ENCODE data around the gene FSIP1.

Gene FSIP1

DNA sequence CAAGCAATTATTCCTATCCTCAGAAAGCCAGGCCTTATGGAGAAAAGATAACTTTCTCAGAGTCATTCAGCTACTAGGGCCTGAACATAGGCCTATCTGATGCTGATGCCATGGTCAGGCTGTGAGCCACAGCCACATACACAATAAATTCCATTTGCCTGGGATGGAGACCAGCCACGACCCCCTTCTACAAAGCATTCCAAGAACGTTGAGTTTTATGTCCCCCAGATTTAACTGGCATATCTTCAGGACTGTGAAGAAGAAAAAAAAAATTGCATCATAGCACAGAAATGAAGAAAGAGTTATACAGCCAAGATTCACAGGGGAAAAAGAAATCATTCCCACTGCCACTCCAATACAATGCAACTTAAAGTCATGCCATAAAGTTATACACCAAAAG is 101.8 kb downstream of the FSIP1 start:
- 96% methylated on average over 2 of the region's 2 CpGs for WGBS
- H3K4me3 ChIP-seq (ENCODE audit: low read length) = no peak overlapping the region

DNA sequence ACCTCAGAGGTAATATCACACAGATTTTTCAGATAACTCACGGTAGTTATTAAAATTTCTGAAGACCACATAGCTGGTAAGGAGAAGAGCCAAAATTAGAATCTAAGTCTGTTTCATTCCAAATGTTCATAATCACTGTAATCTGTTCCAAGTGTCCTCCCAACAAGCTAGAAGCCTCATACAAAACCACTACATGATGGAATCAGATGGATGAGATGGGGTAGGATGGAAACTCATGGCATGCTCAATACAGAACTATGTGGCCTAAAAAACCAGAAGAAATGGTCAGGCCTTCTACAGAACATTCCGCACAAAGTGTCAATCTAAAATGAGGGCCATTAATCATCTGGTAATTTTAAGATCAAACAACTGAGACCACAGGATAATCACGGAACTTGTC is 110.0 kb downstream of the FSIP1 start:
- no peak overlapping the region for H3K9ac ChIP-seq (ENCODE audit: low read depth, low read length)
- no peaks in the 10 kb centered on the region for H3K9me3 ChIP-seq (ENCODE audit: insufficient read depth, low read depth, low read length)
- no peak overlapping the region for H3K4me3 ChIP-seq (ENCODE audit: low read length)
- 91% methylated on average over 2 of the region's 3 CpGs for WGBS
- no peaks in the 10 kb centered on the region for H3K27me3 ChIP-seq (ENCODE audit: insufficient read depth, low read length)
- H3K4me1 ChIP-seq (ENCODE audit: insufficient read depth, low read length) = peaks cover 3% of the 10 kb centered on the region
- H3K27ac ChIP-seq (ENCODE audit: low read depth, low read length) = no peak overlapping the region
- H3K36me3 ChIP-seq (ENCODE audit: insufficient read depth, low read length) = no peaks in the 10 kb centered on the region

More for the DNA sequence above, 101.8 kb downstream of the FSIP1 start:
- no peaks in the 10 kb centered on the region for H3K27me3 ChIP-seq (ENCODE audit: insufficient read depth, low read length)
- no peak overlapping the region for H3K27ac ChIP-seq (ENCODE audit: low read depth, low read length)
- no peak overlapping the region for H3K9ac ChIP-seq (ENCODE audit: low read depth, low read length)
- H3K36me3 ChIP-seq (ENCODE audit: insufficient read depth, low read length) = no peaks in the 10 kb centered on the region
- H3K9me3 ChIP-seq (ENCODE audit: insufficient read depth, low read depth, low read length) = no peaks in the 10 kb centered on the region
- no peaks in the 10 kb centered on the region; the same call in 1 of the 2 replicates for H3K4me1 ChIP-seq (ENCODE audit: insufficient read depth, low read length)

DNA sequence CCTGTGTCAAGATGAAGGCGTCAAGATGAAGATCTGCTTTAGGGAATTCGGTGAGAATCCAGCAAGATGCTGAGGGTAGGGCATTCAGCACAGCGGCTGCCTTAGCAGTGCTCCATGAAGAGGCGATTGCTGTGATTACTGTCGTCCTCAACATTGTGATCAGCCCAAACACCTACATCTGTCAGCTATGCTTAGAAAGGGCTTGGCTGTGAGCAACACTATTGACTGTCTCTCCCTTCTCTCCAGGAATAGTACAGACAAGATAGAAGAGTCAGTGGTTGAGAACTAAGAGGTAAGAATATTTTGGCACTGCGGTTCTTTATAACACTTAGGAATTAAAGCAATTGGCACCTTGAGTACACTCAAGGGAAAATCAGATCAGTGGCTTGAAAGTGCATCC is 110.5 kb downstream of the FSIP1 start:
- Histone ChIP-seq H3K9ac (ENCODE audit: low read depth, low read length) (no peak overlapping the region), H3K27me3 (ENCODE audit: insufficient read depth, low read length) (no peaks in the 10 kb centered on the region), H3K4me1 (ENCODE audit: insufficient read depth, low read length) (peaks cover 8% of the 10 kb centered on the region), H3K9me3 (ENCODE audit: insufficient read depth, low read depth, low read length) (no peaks in the 10 kb centered on the region), H3K4me3 (ENCODE audit: low read length) (no peak overlapping the region), H3K27ac (ENCODE audit: low read depth, low read length) (no peak overlapping the region), H3K36me3 (ENCODE audit: insufficient read depth, low read length) (no peaks in the 10 kb centered on the region)
- WGBS = 92% methylated on average over 6 of the region's 6 CpGs

DNA sequence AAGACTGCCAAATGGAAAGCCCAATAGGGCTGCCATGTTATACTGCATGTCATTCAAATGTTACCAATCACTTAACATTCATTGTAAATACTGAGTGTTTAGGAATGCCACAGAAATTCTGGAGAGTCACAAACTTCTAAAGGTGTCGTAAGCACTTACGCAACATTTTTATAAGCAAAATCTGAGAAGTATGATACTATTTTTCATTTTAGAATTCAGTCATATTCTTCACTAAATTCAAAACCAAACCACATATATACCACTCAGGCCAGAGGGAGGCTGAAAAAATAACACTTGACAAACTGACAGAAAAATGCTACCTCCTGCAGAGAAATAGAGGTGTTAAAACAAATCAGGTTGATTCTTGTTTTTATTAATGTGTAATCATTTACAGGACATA is 112.0 kb downstream of the FSIP1 start:
- no peak overlapping the region for H3K27ac ChIP-seq (ENCODE audit: low read depth, low read length)
- 92% methylated on average over 2 of the region's 2 CpGs for WGBS
- H3K27me3 ChIP-seq (ENCODE audit: insufficient read depth, low read length) = no peaks in the 10 kb centered on the region
- H3K4me1 ChIP-seq (ENCODE audit: insufficient read depth, low read length) = peaks cover 23% of the 10 kb centered on the region
- H3K36me3 ChIP-seq (ENCODE audit: insufficient read depth, low read length) = no peaks in the 10 kb centered on the region
- no peak overlapping the region for H3K4me3 ChIP-seq (ENCODE audit: low read length)
- no peak overlapping the region for H3K9ac ChIP-seq (ENCODE audit: low read depth, low read length)
- no peaks in the 10 kb centered on the region for H3K9me3 ChIP-seq (ENCODE audit: insufficient read depth, low read depth, low read length)

DNA sequence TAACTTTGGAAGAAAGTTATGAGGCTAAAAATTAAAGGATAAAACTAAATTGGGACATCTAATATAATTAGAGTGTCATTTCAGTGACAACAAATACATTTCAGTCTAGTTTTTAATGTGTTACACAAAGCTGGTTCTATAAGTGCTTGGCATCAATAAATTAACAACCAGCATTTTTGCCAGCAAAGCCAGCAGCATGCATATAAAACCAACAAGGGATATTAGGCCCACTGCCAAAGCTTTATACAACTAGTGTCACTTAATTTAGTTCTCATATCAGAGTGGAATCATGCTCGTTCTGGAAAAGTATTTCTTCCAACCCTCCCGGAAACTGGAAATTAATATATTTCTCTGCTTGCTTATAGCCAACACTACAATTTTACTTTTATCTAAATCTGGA is 113.0 kb downstream of the FSIP1 start:
- H3K4me3 ChIP-seq (ENCODE audit: low read length) = no peak overlapping the region
- WGBS = 100% methylated on average over 2 of the region's 2 CpGs
- no peak overlapping the region for H3K27ac ChIP-seq (ENCODE audit: low read depth, low read length)
- H3K4me1 ChIP-seq (ENCODE audit: insufficient read depth, low read length) = peaks cover 33% of the 10 kb centered on the region
- H3K36me3 ChIP-seq (ENCODE audit: insufficient read depth, low read length) = no peaks in the 10 kb centered on the region
- no peaks in the 10 kb centered on the region for H3K27me3 ChIP-seq (ENCODE audit: insufficient read depth, low read length)
- no peak overlapping the region for H3K9ac ChIP-seq (ENCODE audit: low read depth, low read length)
- no peaks in the 10 kb centered on the region for H3K9me3 ChIP-seq (ENCODE audit: insufficient read depth, low read depth, low read length)

DNA sequence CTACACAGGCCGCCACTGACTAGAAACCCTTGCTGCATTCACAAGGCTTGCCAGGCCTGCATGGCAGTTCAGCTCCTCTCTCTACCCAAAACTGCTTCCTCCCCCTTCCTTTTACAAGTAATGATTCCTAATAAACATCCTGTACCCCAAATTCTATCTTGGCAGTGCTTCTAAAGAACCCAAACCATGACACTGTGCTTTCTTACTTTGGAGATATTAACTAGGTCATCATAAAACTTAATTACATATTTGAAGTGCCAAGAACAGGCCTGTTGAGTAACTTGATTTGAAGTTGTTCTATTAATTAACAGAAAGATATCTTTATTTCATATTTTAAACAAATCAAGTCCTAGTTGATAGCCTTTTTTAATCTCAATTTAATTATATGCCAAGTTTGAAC is 113.4 kb downstream of the FSIP1 start:
- no peaks in the 10 kb centered on the region for H3K36me3 ChIP-seq (ENCODE audit: insufficient read depth, low read length)
- no peaks in the 10 kb centered on the region for H3K9me3 ChIP-seq (ENCODE audit: insufficient read depth, low read depth, low read length)
- no peak overlapping the region for H3K4me3 ChIP-seq (ENCODE audit: low read length)
- H3K27ac ChIP-seq (ENCODE audit: low read depth, low read length) = no peak overlapping the region
- WGBS = 2% methylated on average over 1 of the region's 1 CpG
- peaks cover 37% of the 10 kb centered on the region for H3K4me1 ChIP-seq (ENCODE audit: insufficient read depth, low read length)
- no peaks in the 10 kb centered on the region for H3K27me3 ChIP-seq (ENCODE audit: insufficient read depth, low read length)
- no peak overlapping the region for H3K9ac ChIP-seq (ENCODE audit: low read depth, low read length)

DNA sequence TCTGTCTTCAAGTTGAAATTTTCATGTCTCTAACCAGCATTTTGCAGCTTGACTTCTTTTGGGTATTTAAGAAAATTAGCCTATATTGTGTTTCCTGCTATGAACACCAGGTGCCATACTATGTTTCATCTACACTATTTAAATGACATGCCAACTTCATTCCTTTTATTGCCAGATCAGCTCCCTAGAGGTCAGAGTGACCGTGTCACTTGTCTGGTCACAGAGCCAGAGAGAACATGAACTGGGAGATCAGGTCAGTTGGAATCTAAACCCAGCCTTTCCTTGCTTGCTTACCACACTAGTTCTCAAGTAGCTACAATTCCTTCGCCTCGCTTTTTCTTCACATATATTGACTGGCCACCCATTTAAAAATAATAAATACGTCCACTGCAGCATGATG is 114.2 kb downstream of the FSIP1 start:
- Histone ChIP-seq H3K9me3 (ENCODE audit: insufficient read depth, low read depth, low read length) (no peaks in the 10 kb centered on the region), H3K27me3 (ENCODE audit: insufficient read depth, low read length) (no peaks in the 10 kb centered on the region), H3K4me1 (ENCODE audit: insufficient read depth, low read length) (peaks cover 45% of the 10 kb centered on the region), H3K27ac (ENCODE audit: low read depth, low read length) (no peak overlapping the region), H3K36me3 (ENCODE audit: insufficient read depth, low read length) (no peaks in the 10 kb centered on the region), H3K9ac (ENCODE audit: low read depth, low read length) (no peak overlapping the region), H3K4me3 (ENCODE audit: low read length) (no peak overlapping the region)
- WGBS = 97% methylated on average over 4 of the region's 4 CpGs

DNA sequence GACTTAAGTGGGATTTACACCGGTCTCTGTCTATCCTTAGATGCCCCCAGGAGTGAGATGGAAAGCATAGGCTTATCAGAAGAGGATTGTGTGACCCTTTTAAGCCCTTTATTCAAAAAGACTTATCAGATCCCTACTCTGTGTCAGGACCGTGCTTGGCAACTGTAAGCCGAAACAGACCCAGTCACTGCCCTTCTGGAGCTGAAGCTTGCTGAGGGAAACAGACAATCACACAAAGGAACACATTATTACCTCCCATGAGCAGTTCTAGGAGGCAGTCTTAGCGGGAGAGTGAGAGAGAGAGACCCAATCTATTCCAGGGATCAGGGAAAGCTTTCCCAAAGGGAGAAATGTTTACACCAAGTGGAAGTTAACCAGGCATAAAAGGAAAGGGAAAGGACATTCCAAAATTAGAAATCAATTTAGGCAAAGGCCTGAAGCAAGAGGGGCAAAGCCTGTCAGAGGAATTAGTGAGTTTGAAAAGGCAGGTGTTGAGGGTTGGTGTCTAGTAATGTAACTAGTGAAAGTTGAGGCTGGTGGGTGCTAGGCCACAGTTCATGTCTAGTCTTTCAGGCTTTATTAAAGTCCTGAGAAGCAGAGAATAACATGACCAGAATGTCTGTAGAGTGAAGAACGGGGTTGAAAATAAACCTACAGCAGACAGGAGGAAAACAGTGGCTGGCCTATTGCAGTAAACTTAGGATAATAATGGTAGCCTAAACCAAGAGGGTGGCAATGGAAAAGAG is 115.1 kb downstream of the FSIP1 start:
- Histone ChIP-seq H3K27me3 (ENCODE audit: insufficient read depth, low read length) (no peaks in the 10 kb centered on the region), H3K9ac (ENCODE audit: low read depth, low read length) (no peak overlapping the region), H3K27ac (ENCODE audit: low read depth, low read length) (peak overlapping the region; percentile 29), H3K9me3 (ENCODE audit: insufficient read depth, low read depth, low read length) (no peaks in the 10 kb centered on the region), H3K4me3 (ENCODE audit: low read length) (no peak overlapping the region), H3K36me3 (ENCODE audit: insufficient read depth, low read length) (no peaks in the 10 kb centered on the region), H3K4me1 (ENCODE audit: insufficient read depth, low read length) (peaks cover 45% of the 10 kb centered on the region)
- 80% methylated on average over 5 of the region's 5 CpGs for WGBS

DNA sequence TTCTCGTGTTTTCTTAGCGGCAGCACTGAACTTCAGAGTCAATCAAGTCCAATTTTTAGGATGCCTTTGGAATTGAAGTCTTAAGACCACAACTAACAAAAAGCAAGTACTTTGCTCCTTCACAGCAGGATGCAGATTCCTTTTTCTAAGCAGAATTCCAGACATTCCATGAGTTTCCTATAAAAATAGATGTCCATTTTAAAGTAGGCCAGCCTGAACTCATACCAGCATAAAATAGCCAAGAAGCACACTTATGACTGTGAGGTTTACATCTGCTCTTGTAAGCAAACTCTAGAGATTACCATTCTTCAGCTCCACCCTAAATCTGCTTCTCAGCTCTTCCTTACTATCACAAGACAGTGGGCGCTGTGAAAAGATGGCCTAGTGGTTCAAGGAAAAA is 116.0 kb downstream of the FSIP1 start:
- Histone ChIP-seq H3K9ac (ENCODE audit: low read depth, low read length) (no peak overlapping the region), H3K27me3 (ENCODE audit: insufficient read depth, low read length) (no peaks in the 10 kb centered on the region), H3K9me3 (ENCODE audit: insufficient read depth, low read depth, low read length) (no peaks in the 10 kb centered on the region), H3K27ac (ENCODE audit: low read depth, low read length) (peak overlapping the region; percentile 29; the same call in 1 of the 2 replicates), H3K4me3 (ENCODE audit: low read length) (peak overlapping the region; percentile 11; the same call in 1 of the 2 replicates), H3K36me3 (ENCODE audit: insufficient read depth, low read length) (no peaks in the 10 kb centered on the region), H3K4me1 (ENCODE audit: insufficient read depth, low read length) (peaks cover 45% of the 10 kb centered on the region)
- 69% methylated on average over 3 of the region's 3 CpGs for WGBS

DNA sequence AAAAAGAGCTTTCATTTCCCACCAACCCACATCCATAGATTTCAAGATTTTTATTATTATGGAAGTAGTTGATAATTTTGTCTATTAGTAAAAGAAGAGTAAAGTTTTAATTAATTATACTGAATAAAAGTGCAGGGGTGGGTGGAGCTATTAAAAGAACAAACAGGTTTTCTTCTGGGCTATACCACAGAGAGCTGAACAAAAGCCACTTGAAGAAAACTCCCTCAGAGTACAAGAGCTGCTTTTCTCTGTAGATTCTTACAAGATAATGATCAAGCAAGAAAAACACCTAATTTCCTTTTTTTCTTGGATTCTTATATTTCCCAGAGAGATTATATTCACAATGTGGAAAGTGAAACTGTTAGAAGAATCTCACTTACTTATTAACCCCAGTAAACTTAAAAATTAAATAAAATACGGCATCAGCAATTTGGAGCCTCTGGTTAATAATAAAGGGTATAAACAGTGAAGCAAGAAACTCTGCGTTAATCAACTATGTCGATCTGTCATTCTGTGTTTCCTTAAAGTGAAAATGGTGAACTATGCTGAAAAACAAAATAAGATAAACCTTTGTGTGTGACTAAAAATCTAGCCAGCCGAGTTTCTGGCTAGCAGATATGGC is 116.9 kb downstream of the FSIP1 start:
- H3K9me3 ChIP-seq (ENCODE audit: insufficient read depth, low read depth, low read length) = no peaks in the 10 kb centered on the region
- 73% methylated on average over 4 of the region's 4 CpGs for WGBS
- peak overlapping the region; percentile 31; the same call in 1 of the 2 replicates for H3K27ac ChIP-seq (ENCODE audit: low read depth, low read length)
- H3K36me3 ChIP-seq (ENCODE audit: insufficient read depth, low read length) = no peaks in the 10 kb centered on the region
- H3K9ac ChIP-seq (ENCODE audit: low read depth, low read length) = no peak overlapping the region
- H3K4me1 ChIP-seq (ENCODE audit: insufficient read depth, low read length) = peaks cover 45% of the 10 kb centered on the region
- H3K27me3 ChIP-seq (ENCODE audit: insufficient read depth, low read length) = no peaks in the 10 kb centered on the region
- no peak overlapping the region for H3K4me3 ChIP-seq (ENCODE audit: low read length)

DNA sequence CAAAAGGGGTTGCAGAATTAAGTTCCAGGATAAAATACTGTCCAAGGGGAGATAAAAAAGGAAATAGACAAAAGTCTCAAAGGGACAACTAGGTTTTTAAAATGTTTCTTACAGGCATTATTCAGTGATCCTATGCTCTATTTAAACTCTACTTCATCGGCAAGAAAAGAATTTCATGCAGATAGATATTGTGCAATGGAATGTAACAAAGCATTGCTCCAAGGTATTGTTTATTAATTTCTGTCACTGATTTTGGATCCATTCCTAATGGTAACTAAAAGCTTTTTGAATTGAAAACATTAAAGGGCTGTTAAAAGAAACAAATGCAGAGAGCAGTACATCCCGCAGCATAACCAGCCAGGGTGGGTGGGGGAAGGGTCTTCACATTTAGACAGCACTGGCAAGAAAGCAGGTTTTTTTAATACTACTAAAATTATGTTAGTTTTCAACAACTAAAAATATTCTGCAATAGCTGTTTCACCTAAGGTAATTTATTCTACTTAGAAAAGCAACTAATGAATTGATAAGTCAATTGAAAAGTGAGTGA is 118.9 kb downstream of the FSIP1 start:
- Histone ChIP-seq H3K27me3 (ENCODE audit: insufficient read depth, low read length) (no peaks in the 10 kb centered on the region), H3K9me3 (ENCODE audit: insufficient read depth, low read depth, low read length) (0 out of 2 replicates have a peak, but pooled peaks cover 3% of the 10 kb centered on the region), H3K4me1 (ENCODE audit: insufficient read depth, low read length) (peaks cover 45% of the 10 kb centered on the region), H3K36me3 (ENCODE audit: insufficient read depth, low read length) (no peaks in the 10 kb centered on the region), H3K4me3 (ENCODE audit: low read length) (no peak overlapping the region), H3K9ac (ENCODE audit: low read depth, low read length) (no peak overlapping the region), H3K27ac (ENCODE audit: low read depth, low read length) (no peak overlapping the region)
- WGBS = 80% methylated on average over 1 of the region's 2 CpGs
